HG03095 (cell line): ENCODE data around the gene PNMA3.
"Not testable (repeated sequence)": the region's sequence is repeated elsewhere in the genome, so short reads cannot be mapped to it uniquely, and the experiment has no call there.

Experiments
- ATAC-seq: cut with Tn5 transposase; IDR thresholded peaks from one replicate; pipeline ENCODE4 v1.9.1; 2021; ENCODE audit warnings: moderate library complexity; ENCODE audit not compliant: unreplicated experiment

PNMA3 gene

DNA sequence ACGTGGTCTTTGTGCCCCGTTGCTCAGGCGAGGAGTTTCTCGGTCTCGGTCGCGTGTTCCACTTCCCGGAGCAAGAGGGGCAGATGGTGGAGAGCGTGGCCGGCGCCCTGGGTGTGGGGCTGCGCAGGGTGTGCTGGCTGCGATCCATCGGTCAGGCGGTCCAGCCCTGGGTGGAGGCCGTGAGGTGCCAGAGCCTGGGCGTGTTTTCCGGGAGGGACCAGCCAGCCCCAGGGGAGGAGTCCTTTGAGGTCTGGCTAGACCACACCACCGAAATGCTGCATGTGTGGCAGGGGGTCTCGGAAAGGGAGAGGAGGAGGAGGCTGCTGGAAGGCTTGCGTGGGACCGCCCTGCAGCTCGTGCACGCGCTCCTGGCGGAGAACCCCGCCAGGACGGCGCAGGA lies 17.1 kb downstream of the PNMA3 start:
- ATAC-seq, result not testable (repeated sequence)

DNA sequence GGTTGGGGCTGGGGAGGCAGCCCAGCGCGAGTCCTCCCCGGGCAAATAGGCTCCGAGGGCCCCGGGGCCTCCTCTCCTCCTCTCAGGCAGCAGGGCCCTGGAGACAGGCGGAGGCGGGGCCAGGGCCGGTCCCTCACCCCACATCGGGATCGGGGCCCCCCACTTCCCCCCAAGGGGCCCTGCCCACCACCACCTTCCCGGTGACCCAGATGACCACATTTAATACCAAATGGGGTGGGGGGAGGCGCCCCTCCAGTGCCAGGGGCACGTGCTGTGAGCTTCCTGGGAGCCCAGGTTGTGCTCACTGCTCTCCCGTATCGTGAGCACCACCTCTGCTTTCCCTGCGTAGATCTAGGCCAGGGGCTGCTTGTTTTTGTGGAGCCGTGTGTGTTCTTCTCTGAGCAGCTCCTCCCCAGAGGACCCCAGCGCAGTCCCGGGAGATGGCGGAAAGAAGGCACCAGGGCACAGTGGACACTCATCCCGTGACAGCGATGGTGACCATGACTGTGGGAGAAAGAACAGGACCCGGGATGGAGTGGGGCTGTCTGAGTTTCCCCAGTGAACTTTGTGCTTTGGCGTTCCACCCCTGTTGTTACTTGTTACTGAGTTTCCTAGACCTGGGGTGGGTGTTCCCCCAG lies 18.1 kb downstream of the PNMA3 start:
- no peak for ATAC-seq

DNA sequence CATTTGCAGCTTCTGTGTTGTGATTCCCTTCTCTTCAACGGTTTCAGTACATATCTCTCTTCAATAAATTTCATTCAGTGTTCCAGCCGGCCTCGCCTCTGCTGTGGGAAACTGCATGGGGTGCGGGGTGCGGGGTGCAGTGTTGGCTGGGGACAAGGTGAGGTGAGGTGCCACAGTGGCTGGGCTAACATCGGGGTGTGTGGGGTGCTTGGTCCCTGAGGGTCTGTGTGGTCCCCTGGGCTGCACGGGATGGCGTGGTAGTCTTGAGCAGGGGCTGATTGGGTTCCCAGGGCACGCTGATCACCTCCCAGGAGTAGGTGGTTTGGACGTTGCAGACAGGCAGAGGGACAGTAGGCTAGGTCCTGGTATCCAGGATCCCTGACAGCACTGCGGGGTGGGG lies 18.7 kb downstream of the PNMA3 start:
- ATAC-seq, result no peak

DNA sequence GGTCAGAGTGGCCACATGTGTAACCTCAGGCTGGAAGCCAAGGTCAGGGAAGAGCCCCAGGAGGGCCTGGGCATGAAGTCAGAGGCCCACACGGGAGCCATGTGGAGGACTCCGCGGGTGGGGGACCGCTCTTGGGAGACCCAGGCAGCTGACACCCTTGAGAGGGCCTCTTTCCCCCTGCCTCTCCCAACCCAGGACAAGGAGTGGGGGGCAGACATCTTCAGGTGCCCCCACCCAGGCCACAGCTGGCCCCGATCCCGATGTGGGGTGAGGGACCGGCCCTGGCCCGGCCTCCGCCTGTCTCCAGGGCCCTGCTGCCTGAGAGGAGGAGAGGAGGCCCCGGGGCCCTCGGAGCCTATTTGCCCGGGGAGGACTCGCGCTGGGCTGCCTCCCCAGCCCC lies 19.1 kb downstream of the PNMA3 start:
- ATAC-seq, result no peak

DNA sequence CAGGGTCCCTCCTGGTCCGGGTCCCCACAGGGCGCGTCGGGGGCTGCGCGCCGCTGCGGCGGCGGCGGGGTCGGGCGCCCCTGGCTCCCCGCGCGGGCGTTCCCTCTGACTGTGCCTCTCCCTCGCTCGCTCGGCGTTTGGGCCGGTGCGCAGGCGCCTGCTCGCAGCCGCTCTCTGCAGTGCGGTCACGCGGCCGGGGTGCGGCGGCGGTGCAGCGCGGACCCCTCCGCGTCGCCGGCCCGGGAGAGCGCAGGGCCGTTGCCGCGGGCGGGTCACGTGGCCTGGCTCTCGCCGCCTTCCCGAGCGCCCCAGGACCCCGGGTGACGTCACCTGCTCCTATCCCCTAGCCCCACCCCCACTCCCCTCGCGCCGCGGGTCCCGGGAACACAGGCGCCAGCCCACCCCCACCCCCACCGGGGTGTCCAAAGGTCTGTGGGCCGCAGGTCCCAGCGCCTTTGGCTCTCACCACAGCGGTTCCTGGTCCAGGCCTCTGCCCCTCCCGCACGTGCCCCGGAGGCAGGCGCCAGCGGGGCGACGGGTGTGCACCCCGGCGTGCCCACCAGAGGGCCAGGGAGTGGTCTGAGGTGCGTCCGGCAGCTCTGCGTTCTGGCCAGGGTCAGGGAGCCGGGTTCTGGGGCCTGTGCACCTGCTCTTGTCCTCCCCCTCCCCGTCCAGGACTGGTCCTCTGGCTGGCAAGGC lies 21.3 kb downstream of the PNMA3 start:
- not testable (repeated sequence) for ATAC-seq

DNA sequence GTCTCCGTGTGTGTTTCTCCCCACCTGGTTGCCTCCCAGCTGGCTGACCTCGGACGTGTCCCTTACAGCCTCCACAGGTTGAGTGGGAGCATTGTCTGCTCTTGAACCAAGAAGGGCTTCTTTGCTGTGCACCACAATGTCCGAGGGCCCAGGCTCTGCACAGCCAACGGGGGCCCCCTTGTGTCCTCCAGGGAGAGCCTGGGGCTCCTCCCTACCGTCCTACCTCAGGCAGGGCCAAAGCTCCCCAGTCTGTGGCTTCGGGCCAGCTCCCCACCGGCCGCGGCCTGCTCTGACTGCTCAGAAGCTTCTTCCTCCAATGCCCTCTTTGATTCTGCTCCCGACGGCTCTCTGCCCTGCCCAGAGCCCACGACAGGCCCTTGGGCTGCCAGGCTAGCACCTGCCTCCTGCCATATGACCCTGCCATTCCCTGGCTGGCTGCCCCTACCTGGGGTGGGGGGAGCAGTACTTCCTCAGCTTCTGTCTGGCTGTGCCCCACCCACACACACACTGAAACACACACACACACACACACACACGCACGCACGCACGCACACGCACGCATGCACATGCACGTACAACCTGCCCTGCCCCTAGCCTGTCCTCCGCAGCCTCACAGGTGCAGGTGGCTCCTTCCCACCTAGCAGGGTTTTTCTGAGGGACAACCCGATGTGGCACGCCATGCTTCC lies 27.1 kb downstream of the PNMA3 start:
- not testable (repeated sequence) for ATAC-seq

DNA sequence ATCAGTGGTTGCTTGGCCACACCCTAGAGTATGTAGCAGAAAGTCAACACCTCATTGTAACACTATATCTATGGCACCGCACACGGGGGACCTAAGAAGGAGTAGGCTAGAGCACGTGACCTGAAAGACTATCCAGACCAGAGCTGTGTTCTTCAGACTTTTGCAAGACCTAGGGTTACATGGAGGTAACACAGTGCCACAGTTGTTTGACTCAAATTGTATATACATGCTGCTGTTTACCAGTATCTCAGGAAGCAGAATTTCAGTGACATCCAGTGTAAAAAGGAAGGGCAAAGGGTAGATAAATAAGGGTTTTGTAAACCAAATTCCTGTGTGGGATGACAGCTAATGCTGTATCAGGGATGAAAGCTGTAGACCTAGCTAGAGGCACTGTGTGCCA lies 46.1 kb downstream of the PNMA3 start:
- no peak for ATAC-seq

DNA sequence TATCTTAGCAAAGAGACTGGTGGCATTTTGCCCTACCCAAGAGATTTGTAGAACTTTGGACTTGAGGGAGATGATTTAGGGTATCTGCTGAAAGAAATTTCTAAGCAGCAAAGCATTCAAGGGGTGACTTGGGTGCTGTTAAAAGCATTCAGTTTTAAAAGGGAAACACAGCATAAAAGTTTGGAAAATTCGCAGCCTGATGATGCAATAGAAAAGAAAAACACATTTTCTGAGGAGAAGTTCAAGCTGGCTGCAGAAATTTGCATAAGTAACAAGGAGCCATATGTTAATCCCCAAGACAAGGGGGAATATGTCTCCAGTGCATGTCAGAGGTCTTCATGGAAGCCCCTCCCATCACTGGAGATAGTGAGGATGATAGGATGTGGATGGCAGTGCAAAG lies 48.7 kb downstream of the PNMA3 start:
- ATAC-seq, result not testable (repeated sequence)

DNA sequence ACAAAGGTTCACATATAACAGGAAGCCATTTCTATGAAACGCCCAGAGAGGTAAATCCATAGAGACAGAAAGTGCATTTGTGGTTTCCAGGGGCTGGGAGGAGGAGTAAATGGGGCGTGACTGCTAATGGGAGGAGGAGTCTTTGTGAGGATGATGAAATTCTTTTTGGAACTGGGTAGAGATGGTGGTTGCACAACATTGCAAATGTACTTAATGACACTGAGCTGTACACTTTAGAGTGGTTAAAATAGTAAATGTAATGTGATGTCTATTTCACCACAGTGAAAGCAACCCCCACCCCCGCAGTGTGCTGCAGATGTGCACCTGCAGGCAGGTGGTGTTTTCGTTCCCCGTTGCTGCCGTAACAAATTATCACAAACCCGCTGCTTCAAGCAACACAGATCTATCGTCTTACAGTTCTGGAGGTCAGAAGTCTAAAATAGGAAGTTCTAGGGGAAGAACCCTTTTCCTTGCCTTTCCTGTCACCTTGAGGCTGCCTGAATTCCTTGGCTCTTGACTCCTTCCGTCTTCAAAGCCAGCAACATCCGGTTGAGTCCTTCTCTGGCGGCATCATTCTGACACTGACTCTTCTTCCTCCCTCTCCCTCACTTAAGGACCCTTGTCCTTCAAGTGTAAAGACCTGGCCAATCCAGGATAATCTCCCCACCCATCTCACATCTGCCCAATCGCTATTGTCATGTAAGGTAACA lies 50.0 kb downstream of the PNMA3 start:
- ATAC-seq, result peak; percentile 60
